ENCODE results near the gene MTFR2.

The MTFR2 gene

GRCh38 chr6:136249811-136250685 is at the start of gene MTFR2:
TSS of gene MTFR2 (minus strand) at chr6:136250311. CDS start at chr6:136249099, 1,212 bp downstream.
- peak; percentile 97 for DNase-seq

GRCh38 chr6:136294621-136295020 is 44.5 kb upstream of the MTFR2 start:
- DNase-seq: no peak

GRCh38 chr6:136290410-136291010 is 40.4 kb upstream of the MTFR2 start:
- peak; percentile 92 for DNase-seq

- DNase-seq: peak; percentile 100
These were observed 39.7 kb upstream of the MTFR2 start, which contains the start of gene BCLAF1 for GRCh38 chr6:136289579-136290409. TSS of gene BCLAF1 (minus strand) at chr6:136289846. CDS start at chr6:136279866, 9,980 bp downstream.

GRCh38 chr6:136289327-136289578 is 39.1 kb upstream of the MTFR2 start:
- peak; percentile 95 for DNase-seq

GRCh38 chr6:136288566-136289326 is 38.6 kb upstream of the MTFR2 start:
- DNase-seq: peak; percentile 98

- DNase-seq: no peak
These were observed 34.8 kb upstream of the MTFR2 start for GRCh38 chr6:136284909-136285308.

GRCh38 chr6:136282906-136283305 is 32.8 kb upstream of the MTFR2 start:
- no peak for DNase-seq

- DNase-seq: no peak
These were observed 30.0 kb upstream of the MTFR2 start for GRCh38 chr6:136280032-136280609.

GRCh38 chr6:136274062-136274461 is 24.0 kb upstream of the MTFR2 start:
- no peak for DNase-seq

- DNase-seq: no peak
These were observed 15.0 kb upstream of the MTFR2 start for GRCh38 chr6:136265101-136265500.

GRCh38 chr6:136262940-136263339 is 12.8 kb upstream of the MTFR2 start:
- DNase-seq: no peak

GRCh38 chr6:136254851-136255466 is 4.8 kb upstream of the MTFR2 start:
- no peak for DNase-seq

- DNase-seq: no peak
These were observed 3.6 kb upstream of the MTFR2 start for GRCh38 chr6:136253734-136254133.

- no peak for DNase-seq
These were observed 2.3 kb upstream of the MTFR2 start for GRCh38 chr6:136252441-136252840.

- DNase-seq: no peak
These were observed 1.3 kb upstream of the MTFR2 start for GRCh38 chr6:136251394-136251793.

- DNase-seq: no peak
These were observed 536 bp upstream of the MTFR2 start for GRCh38 chr6:136250686-136251008.

- no peak for DNase-seq
These were observed 775 bp downstream of the MTFR2 start for GRCh38 chr6:136249336-136249735.

- no peak for DNase-seq
These were observed 6.0 kb downstream of the MTFR2 start for GRCh38 chr6:136244061-136244616.

GRCh38 chr6:136236466-136237293 is 13.4 kb downstream of the MTFR2 start:
- no peak for DNase-seq

- no peak for DNase-seq
These were observed 14.9 kb downstream of the MTFR2 start for GRCh38 chr6:136235233-136235564.
